ENCODE results near the gene ESR2.
"Not testable (repeated sequence)": the region's sequence is repeated elsewhere in the genome, so short reads cannot be mapped to it uniquely, and the experiment has no call there.

The ESR2 gene

GRCh38 chr14:64197996-64198395 is 96.2 kb downstream of the ESR2 start:
- DNase-seq (ENCODE audit: low spot score) = no peak

DNA sequence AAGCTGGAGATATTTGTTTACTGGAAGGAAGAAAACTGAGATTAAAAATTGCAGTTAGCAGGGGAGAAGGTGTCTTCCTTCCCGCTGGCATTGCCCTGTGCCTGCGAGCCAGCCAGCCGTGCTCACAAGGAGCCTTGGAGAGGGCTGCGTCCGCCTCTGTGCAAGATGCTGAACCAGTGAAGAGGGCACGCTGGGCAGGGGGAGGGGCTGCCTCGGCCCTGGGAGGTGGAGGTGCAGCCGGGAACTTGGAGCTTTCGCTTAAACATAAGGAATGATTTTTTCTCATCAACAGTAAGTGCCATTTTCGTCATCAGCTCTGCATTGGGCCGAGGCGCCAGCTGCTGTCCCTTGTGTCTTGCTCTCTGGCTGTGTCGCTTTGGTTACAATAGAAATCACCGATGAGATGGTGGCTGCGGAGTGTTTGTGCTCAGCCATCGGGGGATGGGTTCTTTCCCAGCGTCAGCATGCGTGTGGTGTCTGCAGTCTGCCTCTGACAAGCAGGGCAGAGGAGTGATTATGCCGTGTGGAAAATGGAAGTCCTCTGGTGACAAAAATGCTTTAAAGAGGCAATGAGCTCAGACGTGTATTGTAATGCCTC is 97.3 kb downstream of the ESR2 start:
- DNase-seq (ENCODE audit: low spot score) = no peak

DNA sequence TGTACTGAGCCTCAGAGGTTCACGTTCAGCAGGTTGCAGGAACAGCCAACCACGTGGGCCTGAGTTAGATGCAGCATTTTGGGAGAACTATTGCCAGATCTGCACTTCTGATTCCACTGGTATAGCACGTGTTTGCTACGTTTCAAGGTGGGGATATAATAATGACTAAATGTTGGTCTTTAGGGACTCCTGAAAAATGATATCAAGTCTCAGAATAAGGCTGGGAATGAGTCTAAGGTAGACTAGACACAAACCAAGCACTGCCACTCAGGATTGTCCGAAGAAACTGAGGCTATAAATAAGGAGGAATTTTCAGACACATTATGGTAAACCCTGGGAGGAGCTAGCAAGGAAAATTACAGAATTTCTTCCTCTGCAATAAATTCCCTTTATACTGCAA is 98.1 kb downstream of the ESR2 start:
- no peak for DNase-seq (ENCODE audit: low spot score)

GRCh38 chr14:64195199-64195598 is 99.0 kb downstream of the ESR2 start:
- DNase-seq (ENCODE audit: low spot score) = no peak

GRCh38 chr14:64194404-64194803 is 99.8 kb downstream of the ESR2 start:
- no peak for DNase-seq (ENCODE audit: low spot score)

GRCh38 chr14:64193821-64194220 is 100.3 kb downstream of the ESR2 start:
- DNase-seq (ENCODE audit: low spot score) = no peak

- no peak for DNase-seq (ENCODE audit: low spot score)
Measured at GRCh38 chr14:64191756-64192155, 102.4 kb downstream of the ESR2 start.

- no peak for DNase-seq (ENCODE audit: low spot score)
Measured at GRCh38 chr14:64190974-64191502, 103.1 kb downstream of the ESR2 start.

GRCh38 chr14:64187331-64187730 is 106.8 kb downstream of the ESR2 start:
- DNase-seq (ENCODE audit: low spot score) = no peak

DNA sequence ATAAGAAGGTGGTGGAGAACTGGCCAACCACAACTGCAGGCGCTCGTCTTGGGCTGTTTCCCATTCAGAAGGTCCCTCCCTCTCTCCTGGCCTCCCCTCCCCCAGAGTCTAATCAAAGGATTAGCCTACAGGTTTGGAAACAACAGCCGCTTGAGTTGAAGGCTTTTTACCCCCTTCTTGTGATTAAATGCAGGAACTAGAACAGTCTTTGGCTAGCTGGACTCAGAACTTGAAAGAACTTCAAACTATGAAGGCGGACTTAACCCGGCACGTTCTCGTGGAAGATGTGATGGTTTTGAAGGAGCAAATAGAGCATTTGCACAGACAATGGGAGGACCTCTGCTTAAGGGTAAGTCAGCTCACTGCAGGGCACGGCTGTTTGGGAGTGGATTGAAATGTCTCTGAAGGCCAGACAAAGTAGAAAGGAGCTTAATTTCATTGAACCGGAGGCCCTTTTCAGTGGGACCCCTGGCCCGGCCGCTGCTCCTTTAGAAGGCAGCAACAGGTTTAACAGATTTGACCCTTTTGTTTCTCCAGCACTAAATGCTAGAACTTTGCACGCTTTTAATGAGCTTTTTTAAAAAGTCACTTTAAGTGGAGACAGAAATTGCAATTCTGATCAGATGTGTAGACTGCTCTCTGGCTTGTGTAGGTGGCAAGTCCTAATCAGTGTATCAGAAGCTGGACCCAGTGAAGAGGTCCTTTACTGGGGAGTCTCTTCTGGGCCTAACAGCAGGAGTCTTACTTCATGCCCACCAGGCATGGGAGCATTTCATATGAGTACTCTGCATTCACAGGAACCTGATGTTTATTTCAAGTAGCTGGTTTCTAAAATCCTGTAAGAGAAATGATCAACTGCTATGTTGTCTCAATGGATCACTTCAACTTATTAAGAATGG is 107.7 kb downstream of the ESR2 start:
- no peak for DNase-seq (ENCODE audit: low spot score)

DNA sequence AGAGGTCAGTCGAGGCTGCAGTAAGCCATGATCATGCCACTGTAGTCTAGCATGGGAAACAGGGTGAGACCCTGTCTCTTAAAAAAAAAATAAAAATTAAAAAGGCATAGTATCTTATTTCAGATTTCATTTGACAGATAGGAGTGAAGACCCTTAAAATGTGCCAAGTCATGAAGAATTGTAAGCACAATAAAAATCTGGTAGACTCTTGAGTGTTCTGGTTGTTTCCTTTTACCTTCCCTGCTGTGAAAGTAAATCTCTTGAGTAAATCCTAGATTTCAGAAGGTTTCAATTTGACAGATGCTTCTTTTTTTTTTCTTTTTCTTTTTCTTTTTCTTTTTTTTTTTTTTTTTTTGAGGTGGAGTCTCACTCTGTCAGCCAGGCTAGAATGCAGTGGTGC is 109.0 kb downstream of the ESR2 start:
- no peak for DNase-seq (ENCODE audit: low spot score)

GRCh38 chr14:64184103-64184729 is 110.0 kb downstream of the ESR2 start:
- no peak for DNase-seq (ENCODE audit: low spot score)

- not testable (repeated sequence) for DNase-seq (ENCODE audit: low spot score)
Measured at GRCh38 chr14:64182908-64183307, 111.3 kb downstream of the ESR2 start.

DNA sequence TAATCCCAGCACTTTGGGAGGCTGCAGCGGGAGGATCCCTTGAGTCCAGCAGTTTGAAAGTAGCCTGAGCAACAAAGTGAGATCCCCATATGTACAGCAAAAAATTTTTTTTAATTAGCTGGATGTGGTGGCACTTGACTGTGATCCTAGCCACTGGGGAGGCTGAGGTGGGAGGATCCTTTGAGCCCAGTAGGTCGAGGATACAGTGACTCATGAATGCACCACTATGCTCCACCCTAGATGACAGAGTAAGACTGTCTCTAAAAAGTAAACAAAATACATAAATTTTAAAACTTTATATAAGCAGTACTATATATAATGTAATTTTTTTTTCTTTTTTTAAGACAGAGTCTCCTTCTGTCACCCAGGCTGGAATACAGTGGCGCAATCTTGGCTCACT is 115.4 kb downstream of the ESR2 start:
- DNase-seq (ENCODE audit: low spot score) = no peak

- no peak for DNase-seq (ENCODE audit: low spot score)
Measured at GRCh38 chr14:64176330-64176729, 117.8 kb downstream of the ESR2 start.

- DNase-seq (ENCODE audit: low spot score) = no peak
Measured at GRCh38 chr14:64174922-64175782, 119.0 kb downstream of the ESR2 start.

GRCh38 chr14:64170181-64170580 is 124.0 kb downstream of the ESR2 start:
- no peak for DNase-seq (ENCODE audit: low spot score)

GRCh38 chr14:64159588-64159987 is 134.6 kb downstream of the ESR2 start:
- DNase-seq (ENCODE audit: low spot score) = no peak

GRCh38 chr14:64158608-64159007 is 135.6 kb downstream of the ESR2 start:
- no peak for DNase-seq (ENCODE audit: low spot score)

DNA sequence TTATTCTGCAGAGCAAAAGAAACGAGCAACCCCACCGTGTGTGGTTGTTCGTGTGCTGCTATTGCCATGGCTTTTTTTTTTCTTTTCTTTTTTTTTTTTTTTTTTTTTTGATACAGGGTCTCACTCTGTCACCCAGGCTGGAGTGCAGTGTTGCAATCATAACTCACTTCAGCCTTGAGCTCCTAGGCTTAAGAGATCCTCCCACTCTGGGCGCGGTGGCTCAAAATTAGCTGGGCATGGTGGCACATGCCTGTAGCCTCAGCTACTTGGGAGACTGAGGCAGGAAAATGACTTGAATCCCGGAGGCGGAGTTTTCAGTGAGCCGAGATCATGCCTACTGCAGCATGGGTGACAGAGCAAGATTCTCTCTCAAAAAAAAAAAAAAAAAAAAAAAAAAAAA is 144.2 kb downstream of the ESR2 start:
- no peak for DNase-seq (ENCODE audit: low spot score)

- no peak for DNase-seq (ENCODE audit: low spot score)
Measured at GRCh38 chr14:64147126-64147790, 146.9 kb downstream of the ESR2 start.

Measured in HuH-7.5 (cell line).